Measurements from ENCODE around the gene NSG1. TPM values are rescaled to one million over a fixed set of nuclear protein-coding genes. Genes with fewer than 3 reads are reported as not detected.

NSG1 gene
- total RNA-seq, 2 donors from 2014 or later, result 17.1 to 88.8 TPM

GRCh38 chr4:4396628-4397440, 9.9 kb downstream of the NSG1 start:
- Histone ChIP-seq H3K27me3 (replicated peaks; ENCODE audit: insufficient read depth) (no peaks in the 10 kb centered on the region), H3K4me1 (replicated peaks) (no peaks in the 10 kb centered on the region), H3K9me3 (no peaks in the 10 kb centered on the region), H3K4me3 (no peak overlapping the region), H3K36me3 (no peaks in the 10 kb centered on the region), H3K27ac (no peak overlapping the region)
- no peak for DNase-seq (ENCODE audit: low spot score)
- intact Hi-C loops (cut with DNase I), result no loop called here
- WGBS, result 78% methylated on average over 19 of the region's 19 CpGs
- no peak for TF ChIP-seq POLR2A (IDR thresholded peaks at IDR 0.05)
- TF ChIP-seq POLR2AphosphoS5 (IDR thresholded peaks at IDR 0.05), result no peak
- no peak for TF ChIP-seq CTCF (IDR thresholded peaks at IDR 0.05)

- DNase-seq (ENCODE audit: low spot score), result no peak
- H3K4me3 ChIP-seq, result no peak overlapping the region
- no peaks in the 10 kb centered on the region for H3K27me3 ChIP-seq (replicated peaks; ENCODE audit: insufficient read depth)
- H3K27ac ChIP-seq, result no peak overlapping the region
- TF ChIP-seq POLR2AphosphoS5 (IDR thresholded peaks at IDR 0.05), result no peak
- TF ChIP-seq CTCF (IDR thresholded peaks at IDR 0.05), result no peak
- no peak for TF ChIP-seq POLR2A (IDR thresholded peaks at IDR 0.05)
- intact Hi-C loops (cut with DNase I), result no loop called here
- 91% methylated on average over 13 of the region's 13 CpGs for WGBS
- no peaks in the 10 kb centered on the region for H3K4me1 ChIP-seq (replicated peaks)
- H3K36me3 ChIP-seq, result no peaks in the 10 kb centered on the region
- no peaks in the 10 kb centered on the region for H3K9me3 ChIP-seq
These were observed 10.5 kb downstream of the NSG1 start for GRCh38 chr4:4397441-4397819.

DNA sequence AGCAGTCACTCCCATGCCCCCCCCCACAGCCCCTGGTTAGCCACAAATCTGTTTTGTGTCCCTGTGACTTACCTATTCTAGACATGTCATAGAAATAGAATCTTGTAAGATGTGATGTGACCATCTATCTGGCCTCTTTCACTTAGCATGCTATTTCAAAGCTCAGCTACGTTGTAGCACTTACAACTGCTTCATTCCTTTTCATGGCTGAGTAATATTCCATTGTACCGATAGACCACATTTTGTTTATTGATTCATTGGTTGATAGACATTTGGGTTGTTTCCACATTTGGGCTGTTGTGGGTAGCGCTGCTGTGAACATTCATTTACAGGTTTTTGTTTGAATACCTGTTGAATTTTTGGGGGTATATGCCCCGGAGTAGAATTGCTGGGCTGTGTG, 11.5 kb downstream of the NSG1 start:
- no peak for TF ChIP-seq POLR2AphosphoS5 (IDR thresholded peaks at IDR 0.05)
- TF ChIP-seq POLR2A (IDR thresholded peaks at IDR 0.05), result no peak
- no peak for TF ChIP-seq CTCF (IDR thresholded peaks at IDR 0.05)
- Histone ChIP-seq H3K27ac (no peak overlapping the region), H3K9me3 (no peaks in the 10 kb centered on the region), H3K36me3 (no peaks in the 10 kb centered on the region), H3K4me3 (no peak overlapping the region), H3K4me1 (replicated peaks) (no peaks in the 10 kb centered on the region), H3K27me3 (replicated peaks; ENCODE audit: insufficient read depth) (no peaks in the 10 kb centered on the region)
- no peak for DNase-seq (ENCODE audit: low spot score)
- WGBS, result 79% methylated on average over 4 of the region's 4 CpGs
- intact Hi-C loops (cut with DNase I), result no loop called here

- Histone ChIP-seq H3K9me3 (no peaks in the 10 kb centered on the region), H3K4me1 (replicated peaks) (no peaks in the 10 kb centered on the region), H3K4me3 (no peak overlapping the region), H3K27ac (no peak overlapping the region), H3K27me3 (replicated peaks; ENCODE audit: insufficient read depth) (no peaks in the 10 kb centered on the region), H3K36me3 (no peaks in the 10 kb centered on the region)
- 84% methylated on average over 7 of the region's 7 CpGs for WGBS
- DNase-seq (ENCODE audit: low spot score), result no peak
- intact Hi-C loops (cut with DNase I), result no loop called here
- TF ChIP-seq POLR2A (IDR thresholded peaks at IDR 0.05), result no peak
- no peak for TF ChIP-seq POLR2AphosphoS5 (IDR thresholded peaks at IDR 0.05)
These were observed 14.1 kb downstream of the NSG1 start for GRCh38 chr4:4401036-4401435.

GRCh38 chr4:4402966-4403365, 16.1 kb downstream of the NSG1 start:
- TF ChIP-seq CTCF (IDR thresholded peaks at IDR 0.05), result no peak
- TF ChIP-seq POLR2AphosphoS5 (IDR thresholded peaks at IDR 0.05), result no peak
- TF ChIP-seq POLR2A (IDR thresholded peaks at IDR 0.05), result no peak
- no peaks in the 10 kb centered on the region for H3K27me3 ChIP-seq (replicated peaks; ENCODE audit: insufficient read depth)

More at GRCh38 chr4:4402966-4403365, 16.1 kb downstream of the NSG1 start:
- WGBS, result 76% methylated on average over 13 of the region's 13 CpGs
- Histone ChIP-seq H3K9me3 (no peaks in the 10 kb centered on the region), H3K36me3 (no peaks in the 10 kb centered on the region), H3K27ac (no peak overlapping the region), H3K4me1 (replicated peaks) (no peaks in the 10 kb centered on the region), H3K4me3 (no peak overlapping the region)
- intact Hi-C loops (cut with DNase I), result no loop called here
- DNase-seq (ENCODE audit: low spot score), result no peak
